Type B pancreatic cell (in vitro differentiated cells): Measurements from ENCODE around the gene DEXI. TPM values are rescaled to one million over a fixed set of nuclear protein-coding genes. Genes with fewer than 3 reads are reported as not detected.

ENCODE experiments used
- DNase-seq: peaks from one replicate; pipeline ENCODE4 v3.0.0; 2021; ENCODE audit warnings: mixed read lengths; ENCODE audit not compliant: unreplicated experiment; ENCODE audit errors: extremely low spot score
- H3K27ac Mint-ChIP-seq: 2 replicates; pipeline ENCODE4 v1.8.0; 2021; ENCODE audit warnings: mild to moderate bottlenecking, mixed read lengths
- H3K27me3 Mint-ChIP-seq: 2 replicates; pipeline ENCODE4 v1.8.0; 2021; ENCODE audit warnings: mixed read lengths
- H3K36me3 Mint-ChIP-seq: 2 replicates; pipeline ENCODE4 v1.8.0; 2021; ENCODE audit warnings: mixed read lengths
- H3K4me1 Mint-ChIP-seq: one replicate; pipeline ENCODE4 v1.8.0; 2021; ENCODE audit warnings: mixed read lengths; ENCODE audit not compliant: unreplicated experiment
- H3K4me3 Mint-ChIP-seq: 2 replicates; pipeline ENCODE4 v1.8.0; 2021; ENCODE audit warnings: mild to moderate bottlenecking, mixed read lengths
- H3K9me3 Mint-ChIP-seq: 2 replicates; pipeline ENCODE4 v1.8.0; 2021; ENCODE audit warnings: mixed read lengths
- CTCF ChIP-seq: fragments of 200-600 bp; sonication (generic); conservative IDR thresholded peaks from 2 replicates; pipeline ENCODE4 v1.5.0; 2021; ENCODE audit warnings: antibody characterized with exemption, mild to moderate bottlenecking
- total RNA-seq: library from RNA; stranded (reverse); gene quantifications from 2 replicates; pipeline ENCODE4 v1.2.1, GENCODE V29; 2021; ENCODE audit warnings: low replicate concordance

The DEXI gene
- total RNA-seq, 1 donor from 2014 or later = 37.7 TPM

GRCh38 chr16:10897134-10897533 lies 45.1 kb downstream of the DEXI start:
- no peak for DNase-seq
- Mint-ChIP-seq H3K4me3 (no peak overlapping the region), H3K4me1 (no peaks in the 10 kb centered on the region), H3K27ac (no peak overlapping the region), H3K9me3 (peaks cover 3% of the 10 kb centered on the region), H3K27me3 (peaks cover 30% of the 10 kb centered on the region), H3K36me3 (no peaks in the 10 kb centered on the region)
- no peak for TF ChIP-seq CTCF

- peaks cover 3% of the 10 kb centered on the region for H3K9me3 Mint-ChIP-seq
- H3K4me3 Mint-ChIP-seq = no peak overlapping the region
- H3K36me3 Mint-ChIP-seq = no peaks in the 10 kb centered on the region
- H3K27ac Mint-ChIP-seq = no peak overlapping the region
- no peaks in the 10 kb centered on the region for H3K4me1 Mint-ChIP-seq
- no peak for TF ChIP-seq CTCF
- H3K27me3 Mint-ChIP-seq = peaks cover 30% of the 10 kb centered on the region
- DNase-seq = no peak
These were observed 45.5 kb downstream of the DEXI start for GRCh38 chr16:10896723-10897122.

- H3K4me1 Mint-ChIP-seq = no peaks in the 10 kb centered on the region
- H3K27me3 Mint-ChIP-seq = peaks cover 30% of the 10 kb centered on the region
- peaks cover 3% of the 10 kb centered on the region for H3K9me3 Mint-ChIP-seq
- H3K4me3 Mint-ChIP-seq = no peak overlapping the region
- H3K27ac Mint-ChIP-seq = no peak overlapping the region
- no peak for TF ChIP-seq CTCF
- no peaks in the 10 kb centered on the region for H3K36me3 Mint-ChIP-seq
- DNase-seq = no peak
These were observed 46.1 kb downstream of the DEXI start for GRCh38 chr16:10896165-10896564.

GRCh38 chr16:10895053-10895946 lies 47.0 kb downstream of the DEXI start:
- no peak for DNase-seq
- no peaks in the 10 kb centered on the region for H3K4me1 Mint-ChIP-seq
- H3K36me3 Mint-ChIP-seq = no peaks in the 10 kb centered on the region
- peaks cover 3% of the 10 kb centered on the region for H3K9me3 Mint-ChIP-seq
- no peak overlapping the region for H3K27ac Mint-ChIP-seq
- H3K27me3 Mint-ChIP-seq = peaks cover 30% of the 10 kb centered on the region
- no peak for TF ChIP-seq CTCF
- no peak overlapping the region for H3K4me3 Mint-ChIP-seq

GRCh38 chr16:10892782-10893318 lies 49.4 kb downstream of the DEXI start:
- Mint-ChIP-seq H3K4me3 (no peak overlapping the region), H3K4me1 (no peaks in the 10 kb centered on the region), H3K9me3 (peaks cover 3% of the 10 kb centered on the region), H3K27ac (no peak overlapping the region), H3K27me3 (peaks cover 33% of the 10 kb centered on the region), H3K36me3 (no peaks in the 10 kb centered on the region)
- TF ChIP-seq CTCF = no peak
- DNase-seq = no peak
